Hepatocyte (in vitro differentiated cells): ENCODE results near the gene IDH2.

ENCODE experiments used
- EZH2 ChIP-seq: fragments of 200-600 bp; sonication (generic); IDR thresholded peaks from 2 replicates; pipeline ENCODE4 v1.6.1; 2016; ENCODE audit warnings: antibody characterized with exemption, mild to moderate bottlenecking, borderline replicate concordance
- EZH2phosphoT487 ChIP-seq: fragments of 200-600 bp; sonication (generic); IDR thresholded peaks from one replicate; pipeline ENCODE4 v1.6.1; 2018; ENCODE audit warnings: antibody characterized with exemption, mild to moderate bottlenecking, low read depth, moderate library complexity; ENCODE audit not compliant: unreplicated experiment, severe bottlenecking
- TF ChIP-seq, protein P1 (sequence below): fragments of 200-600 bp; sonication (generic); IDR thresholded peaks from 2 replicates; pipeline ENCODE4 v1.5.1; 2016; ENCODE audit warnings: antibody characterized with exemption, mild to moderate bottlenecking; ENCODE audit not compliant: poor library complexity

DNA sequence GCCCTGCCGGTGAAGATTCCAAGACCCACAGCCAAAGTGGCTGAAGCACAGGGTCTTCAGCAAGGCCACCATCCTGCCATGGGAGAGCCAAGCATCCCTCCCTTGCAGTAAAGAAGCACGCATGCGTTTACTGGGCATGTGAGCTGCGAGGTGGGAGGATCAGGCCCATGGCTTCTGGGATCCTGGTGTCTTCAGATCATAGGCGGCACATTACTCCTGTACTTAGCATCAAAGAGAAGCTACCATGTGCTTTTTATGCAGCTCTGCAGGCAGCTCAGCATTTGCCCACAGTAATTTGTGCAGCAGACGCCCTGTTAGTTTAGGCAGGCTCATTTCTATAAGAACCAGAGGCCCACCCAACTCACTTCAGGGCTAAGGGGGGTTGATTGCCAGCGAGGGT is 45.7 kb downstream of the IDH2 start:
- TF ChIP-seq, protein P1, sequence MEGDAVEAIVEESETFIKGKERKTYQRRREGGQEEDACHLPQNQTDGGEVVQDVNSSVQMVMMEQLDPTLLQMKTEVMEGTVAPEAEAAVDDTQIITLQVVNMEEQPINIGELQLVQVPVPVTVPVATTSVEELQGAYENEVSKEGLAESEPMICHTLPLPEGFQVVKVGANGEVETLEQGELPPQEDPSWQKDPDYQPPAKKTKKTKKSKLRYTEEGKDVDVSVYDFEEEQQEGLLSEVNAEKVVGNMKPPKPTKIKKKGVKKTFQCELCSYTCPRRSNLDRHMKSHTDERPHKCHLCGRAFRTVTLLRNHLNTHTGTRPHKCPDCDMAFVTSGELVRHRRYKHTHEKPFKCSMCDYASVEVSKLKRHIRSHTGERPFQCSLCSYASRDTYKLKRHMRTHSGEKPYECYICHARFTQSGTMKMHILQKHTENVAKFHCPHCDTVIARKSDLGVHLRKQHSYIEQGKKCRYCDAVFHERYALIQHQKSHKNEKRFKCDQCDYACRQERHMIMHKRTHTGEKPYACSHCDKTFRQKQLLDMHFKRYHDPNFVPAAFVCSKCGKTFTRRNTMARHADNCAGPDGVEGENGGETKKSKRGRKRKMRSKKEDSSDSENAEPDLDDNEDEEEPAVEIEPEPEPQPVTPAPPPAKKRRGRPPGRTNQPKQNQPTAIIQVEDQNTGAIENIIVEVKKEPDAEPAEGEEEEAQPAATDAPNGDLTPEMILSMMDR = no peak
- TF ChIP-seq EZH2 (no peak), EZH2phosphoT487 (no peak)
